ENCODE results near the gene OGDHL.

Gene OGDHL

DNA sequence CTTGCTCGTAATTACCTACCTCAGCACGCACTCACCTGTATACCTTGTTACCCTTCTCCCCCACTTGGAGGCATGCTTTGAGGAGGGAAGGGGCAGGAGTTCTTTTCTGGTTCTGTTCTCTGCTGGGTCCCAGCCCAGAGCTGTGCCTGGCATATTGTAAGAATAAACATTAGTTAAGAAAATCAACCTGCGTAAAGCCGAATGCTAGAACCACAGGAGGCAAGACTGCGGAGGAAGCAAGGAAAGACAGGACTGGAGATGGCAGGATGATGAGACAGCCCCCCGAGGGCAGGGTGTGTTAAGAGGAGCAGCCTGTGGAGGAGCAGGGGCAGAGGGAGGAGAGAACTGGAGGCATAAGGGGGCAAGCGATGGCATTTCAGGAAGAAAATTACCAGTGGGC lies 73.2 kb downstream of the OGDHL start:
- no peak for DNase-seq (ENCODE audit: low read depth)

DNA sequence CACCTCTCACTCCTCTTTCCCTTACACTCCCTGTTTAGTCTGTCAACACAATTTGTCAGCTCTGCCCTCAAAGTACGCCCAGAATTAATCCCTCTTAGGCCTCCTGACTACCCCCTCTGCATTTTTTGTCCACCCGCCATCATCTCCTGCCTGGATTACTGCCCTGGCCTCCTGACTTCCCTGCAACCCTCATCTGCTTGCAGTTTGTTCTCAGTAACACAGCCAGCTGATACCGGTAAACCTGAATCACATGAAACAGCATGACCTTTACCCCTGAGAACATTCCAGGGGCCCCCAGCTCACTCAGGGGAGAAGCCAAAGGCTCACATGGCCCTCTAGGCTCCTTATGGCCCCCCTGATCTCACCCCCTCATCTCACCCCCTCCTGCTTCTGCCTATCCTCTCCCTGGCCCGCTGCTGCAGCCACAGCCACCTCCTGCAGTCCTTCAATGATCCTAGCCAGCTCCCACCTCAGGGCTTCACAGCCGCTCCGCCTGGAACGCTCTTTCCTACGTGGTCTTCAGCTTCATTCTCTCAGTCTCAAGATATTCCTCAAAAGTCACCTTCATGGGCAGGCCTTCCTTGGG lies 73.8 kb downstream of the OGDHL start:
- no peak for DNase-seq (ENCODE audit: low read depth)

DNA sequence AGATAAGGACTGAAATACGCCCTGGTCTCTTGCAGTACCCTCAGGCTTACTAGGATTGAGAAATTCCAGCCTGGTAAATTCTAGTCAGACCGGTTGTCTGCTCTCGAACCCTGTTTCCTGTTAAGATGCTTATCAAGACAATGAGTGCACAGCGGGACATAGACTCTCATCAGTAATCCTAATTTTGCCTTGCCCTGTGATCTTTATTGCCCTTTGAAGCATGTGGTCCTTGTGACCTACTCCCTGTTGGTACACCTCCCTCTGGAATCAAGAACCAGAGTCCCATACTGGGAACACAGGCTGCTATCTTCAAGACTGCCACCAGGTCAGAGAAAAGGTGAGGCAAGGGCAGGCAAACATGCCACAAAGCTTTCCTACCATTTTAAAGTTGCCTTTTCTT lies 75.5 kb downstream of the OGDHL start:
- no peak for DNase-seq (ENCODE audit: low read depth)

Measured in ELR (cell line).